GM12865 (cell line): ENCODE measurements around the gene OAF.

ENCODE experiments used
- DNase-seq: peaks from one replicate; pipeline ENCODE4 v3.0.0; 2010; ENCODE audit warnings: low read depth
- H3K4me3 ChIP-seq: 2 replicates; pipeline ENCODE4 v1.5.1; 2011; ENCODE audit warnings: mild to moderate bottlenecking, low read depth, low read length, control low read depth
- CTCF ChIP-seq: IDR thresholded peaks from 2 replicates; pipeline ENCODE4 v1.5.1; 2011; ENCODE audit warnings: low read length, control low read depth, low read depth, inconsistent platforms; ENCODE audit not compliant: insufficient read depth; ENCODE audit errors: missing control alignments

Gene OAF

GRCh38 chr11:120254788-120255518 is 44.1 kb downstream of the OAF start:
- peak; percentile 35 for DNase-seq
- TF ChIP-seq CTCF: no peak
- no peak overlapping the region for H3K4me3 ChIP-seq

- no peak for DNase-seq
- H3K4me3 ChIP-seq: no peak overlapping the region
- no peak for TF ChIP-seq CTCF
Measured at GRCh38 chr11:120255519-120255866, 44.7 kb downstream of the OAF start.

- DNase-seq: no peak
- TF ChIP-seq CTCF: no peak
- H3K4me3 ChIP-seq: no peak overlapping the region
Measured at GRCh38 chr11:120256178-120256577, 45.3 kb downstream of the OAF start.

- no peak for DNase-seq
- TF ChIP-seq CTCF: no peak
- H3K4me3 ChIP-seq: no peak overlapping the region
Measured at GRCh38 chr11:120256779-120257178, 45.9 kb downstream of the OAF start.

GRCh38 chr11:120257346-120257745 is 46.5 kb downstream of the OAF start:
- H3K4me3 ChIP-seq: no peak overlapping the region
- DNase-seq: no peak
- no peak for TF ChIP-seq CTCF

GRCh38 chr11:120258661-120259060 is 47.8 kb downstream of the OAF start:
- DNase-seq: no peak
- H3K4me3 ChIP-seq: no peak overlapping the region
- no peak for TF ChIP-seq CTCF

GRCh38 chr11:120259241-120259640 is 48.4 kb downstream of the OAF start:
- no peak for DNase-seq
- no peak for TF ChIP-seq CTCF

More at GRCh38 chr11:120259241-120259640, 48.4 kb downstream of the OAF start:
- no peak overlapping the region for H3K4me3 ChIP-seq
